DOHH2 (cell line): ENCODE data around the gene NEK3.
"Not testable (repeated sequence)": the region's sequence is repeated elsewhere in the genome, so short reads cannot be mapped to it uniquely, and the experiment has no call there.

Experiments
- H3F3A ChIP-seq: fragments of 200-600 bp; sonication (generic), shearing (Covaris generic); 2 replicates; pipeline ENCODE4 v1.6.0; 2016; ENCODE audit warnings: antibody characterized with exemption, mild to moderate bottlenecking; ENCODE audit not compliant: control insufficient read depth, insufficient read depth
- H3K27ac ChIP-seq: fragments of 200-600 bp; sonication (generic); 2 replicates; pipeline ENCODE4 v1.5.1; 2014; ENCODE audit warnings: low read depth, mild to moderate bottlenecking, low read length, moderate library complexity
- H3K27me3 ChIP-seq: fragments of 200-600 bp; sonication (generic); 2 replicates; pipeline ENCODE4 v1.6.1; 2014; ENCODE audit warnings: mild to moderate bottlenecking, low read length, mixed read lengths; ENCODE audit not compliant: control insufficient read depth
- H3K36me3 ChIP-seq: fragments of 200-600 bp; sonication (generic); 2 replicates; pipeline ENCODE4 v1.6.1; 2014; ENCODE audit warnings: mild to moderate bottlenecking, low read length, moderate library complexity, mixed read lengths; ENCODE audit not compliant: control insufficient read depth
- H3K4me1 ChIP-seq: fragments of 200-600 bp; sonication (generic); 2 replicates; pipeline ENCODE4 v1.6.1; 2014; ENCODE audit warnings: mild to moderate bottlenecking, low read length, mixed read lengths; ENCODE audit not compliant: control insufficient read depth
- H3K4me2 ChIP-seq: fragments of 200-600 bp; sonication (generic); 2 replicates; pipeline ENCODE4 v1.6.0; 2014; ENCODE audit warnings: mild to moderate bottlenecking, low read length, moderate library complexity
- H3K4me3 ChIP-seq: fragments of 200-600 bp; sonication (generic); 2 replicates; pipeline ENCODE4 v1.5.1; 2014; ENCODE audit warnings: mild to moderate bottlenecking, low read length, mixed read lengths
- H3K79me2 ChIP-seq: fragments of 200-600 bp; sonication (generic); 2 replicates; pipeline ENCODE4 v1.6.1; 2014; ENCODE audit warnings: mild to moderate bottlenecking, low read length, mixed read lengths; ENCODE audit not compliant: control insufficient read depth
- H3K9me2 ChIP-seq: fragments of 200-600 bp; sonication (generic); replicated peaks from 2 replicates; pipeline ENCODE4 v1.6.1; 2014; ENCODE audit warnings: mild to moderate bottlenecking, low read length, mixed read lengths; ENCODE audit not compliant: control insufficient read depth
- H3K9me3 ChIP-seq: fragments of 200-600 bp; sonication (generic); 2 replicates; pipeline ENCODE4 v1.6.1; 2014; ENCODE audit warnings: antibody characterized with exemption, low read length, mixed read lengths; ENCODE audit not compliant: control insufficient read depth, insufficient read depth
- H4K20me1 ChIP-seq: fragments of 200-600 bp; sonication (generic); 2 replicates; pipeline ENCODE4 v1.6.0; 2014; ENCODE audit warnings: low read depth, mild to moderate bottlenecking, antibody characterized with exemption, low read length, moderate library complexity; ENCODE audit not compliant: control insufficient read depth, insufficient read depth
- CTCF ChIP-seq: fragments of 200-600 bp; sonication (generic); IDR thresholded peaks from one replicate; pipeline ENCODE4 v1.5.1; 2014; ENCODE audit warnings: antibody characterized with exemption, mild to moderate bottlenecking, low read depth, low read length; ENCODE audit not compliant: poor library complexity, severe bottlenecking
- EZH2phosphoT487 ChIP-seq: fragments of 200-600 bp; sonication (generic); IDR thresholded peaks from 2 replicates; pipeline ENCODE4 v1.6.1; 2017; ENCODE audit warnings: borderline replicate concordance, mild to moderate bottlenecking, antibody characterized with exemption, low read length, moderate library complexity, mixed read lengths

NEK3 gene

DNA sequence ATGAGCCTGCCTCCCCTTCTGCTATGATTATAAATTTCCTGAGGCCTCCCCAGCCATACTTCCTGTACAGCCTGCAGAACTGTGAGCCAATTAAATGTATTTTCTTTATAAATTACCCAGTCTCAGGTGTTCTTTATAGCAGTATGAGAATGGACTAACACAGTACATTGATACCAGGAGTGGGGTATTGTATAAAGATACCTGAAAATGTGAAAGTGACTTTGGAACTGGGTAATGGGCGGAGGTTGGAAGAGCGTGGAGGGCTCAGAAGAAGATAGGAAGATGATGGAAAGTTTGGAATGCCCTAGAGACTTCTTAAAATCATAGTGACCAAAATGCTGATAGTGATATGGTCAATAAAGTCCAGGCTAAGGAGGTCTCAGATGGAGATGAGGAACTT is 63.3 kb downstream of the NEK3 start:
- Histone ChIP-seq H3K36me3 (no peaks in the 10 kb centered on the region), H3K27me3 (no peaks in the 10 kb centered on the region), H3K4me2 (no peak overlapping the region), H3K9me2 (no peaks in the 10 kb centered on the region), H4K20me1 (no peaks in the 10 kb centered on the region), H3K27ac (no peak overlapping the region), H3K4me1 (no peaks in the 10 kb centered on the region), H3K79me2 (no peaks in the 10 kb centered on the region), H3K4me3 (no peak overlapping the region), H3K9me3 (no peaks in the 10 kb centered on the region), H3F3A (no peaks in the 10 kb centered on the region)
- TF ChIP-seq EZH2phosphoT487 (no peak), CTCF (no peak)

- Histone ChIP-seq H4K20me1 (no peaks in the 10 kb centered on the region), H3K79me2 (no peaks in the 10 kb centered on the region), H3K4me1 (no peaks in the 10 kb centered on the region), H3K9me2 (no peaks in the 10 kb centered on the region), H3K4me3 (no peak overlapping the region), H3K27ac (no peak overlapping the region), H3F3A (no peaks in the 10 kb centered on the region), H3K4me2 (no peak overlapping the region), H3K9me3 (no peaks in the 10 kb centered on the region), H3K27me3 (no peaks in the 10 kb centered on the region), H3K36me3 (no peaks in the 10 kb centered on the region)
- TF ChIP-seq EZH2phosphoT487 (no peak), CTCF (no peak)
These were observed 67.3 kb downstream of the NEK3 start for GRCh38 chr13:52092087-52092486.

DNA sequence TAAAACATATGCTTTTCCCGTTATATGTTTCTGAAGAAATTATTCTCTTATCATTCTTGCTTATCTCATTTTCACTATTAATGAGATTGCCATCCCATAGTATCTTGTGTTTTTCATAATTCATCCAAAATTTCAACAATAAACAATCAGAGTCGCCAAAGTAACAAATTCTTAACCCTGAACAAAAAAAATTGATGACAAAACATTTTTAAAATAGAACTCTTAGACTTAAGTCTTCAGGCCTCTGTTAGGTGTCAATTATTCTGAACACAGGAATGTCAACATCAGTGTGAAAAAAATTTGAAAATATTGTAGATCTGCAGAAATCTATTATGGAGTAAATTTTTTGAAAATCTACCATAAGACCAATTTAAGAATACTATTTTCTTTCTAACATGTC is 67.9 kb downstream of the NEK3 start:
- H3K9me3 ChIP-seq: no peaks in the 10 kb centered on the region
- H3K9me2 ChIP-seq: no peaks in the 10 kb centered on the region
- no peak overlapping the region for H3K4me2 ChIP-seq
- no peaks in the 10 kb centered on the region for H4K20me1 ChIP-seq
- TF ChIP-seq CTCF (no peak), EZH2phosphoT487 (no peak)
- no peaks in the 10 kb centered on the region for H3K27me3 ChIP-seq
- no peak overlapping the region for H3K27ac ChIP-seq
- H3K36me3 ChIP-seq: no peaks in the 10 kb centered on the region
- no peak overlapping the region for H3K4me3 ChIP-seq
- H3K79me2 ChIP-seq: no peaks in the 10 kb centered on the region
- H3K4me1 ChIP-seq: no peaks in the 10 kb centered on the region
- no peaks in the 10 kb centered on the region for H3F3A ChIP-seq

GRCh38 chr13:52085421-52085820 is 74.0 kb downstream of the NEK3 start:
- Histone ChIP-seq H3K9me3 (no peaks in the 10 kb centered on the region), H3K4me1 (no peaks in the 10 kb centered on the region), H3K9me2 (no peaks in the 10 kb centered on the region), H3F3A (no peaks in the 10 kb centered on the region), H3K36me3 (no peaks in the 10 kb centered on the region), H3K4me3 (no peak overlapping the region), H3K79me2 (no peaks in the 10 kb centered on the region), H3K27ac (no peak overlapping the region), H4K20me1 (no peaks in the 10 kb centered on the region), H3K27me3 (0 out of 2 replicates have a peak, but pooled peaks cover 2% of the 10 kb centered on the region), H3K4me2 (no peak overlapping the region)
- TF ChIP-seq EZH2phosphoT487: no peak
- TF ChIP-seq CTCF: no peak

DNA sequence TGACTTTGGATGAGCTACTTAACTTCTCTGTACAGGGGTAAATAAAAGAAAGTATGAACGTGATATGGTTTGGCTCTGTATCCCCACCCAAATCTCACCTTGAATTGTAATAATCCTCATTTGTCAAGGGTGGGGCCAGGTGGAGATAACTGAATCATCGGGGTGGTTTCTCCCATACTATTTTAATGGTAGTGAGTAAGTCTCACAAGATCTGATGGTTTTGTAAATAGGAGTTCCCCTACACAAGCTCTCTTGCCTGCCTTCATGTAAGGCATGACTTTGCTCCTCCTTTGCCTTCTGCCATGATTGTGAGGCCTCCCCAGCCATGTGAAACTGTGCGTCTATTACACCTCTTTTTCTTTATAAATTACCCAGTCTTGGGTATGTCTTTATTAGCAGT is 74.4 kb downstream of the NEK3 start:
- H3F3A ChIP-seq, H3K36me3 ChIP-seq, H3K27me3 ChIP-seq, H3K9me3 ChIP-seq, H3K4me1 ChIP-seq, H3K79me2 ChIP-seq, H3K9me2 ChIP-seq, H4K20me1 ChIP-seq, H3K4me2 ChIP-seq, H3K27ac ChIP-seq, H3K4me3 ChIP-seq: not testable (repeated sequence)
